Loucy (cell line): ENCODE measurements around the gene AJM1.
"Not testable (repeated sequence)": the region's sequence is repeated elsewhere in the genome, so short reads cannot be mapped to it uniquely, and the experiment has no call there.

ENCODE experiments used
- H2AFZ ChIP-seq: fragments of 200-600 bp; sonication (generic); 2 replicates; pipeline ENCODE4 v1.6.0; 2016; ENCODE audit warnings: antibody characterized with exemption, mild to moderate bottlenecking, low read length, moderate library complexity
- H3F3A ChIP-seq: fragments of 200-600 bp; 2 replicates; pipeline ENCODE4 v1.6.0; 2016; ENCODE audit warnings: antibody characterized with exemption, low read depth, mild to moderate bottlenecking
- H3K27me3 ChIP-seq: fragments of 200-600 bp; sonication (generic); 2 replicates; pipeline ENCODE4 v1.6.1; 2014; ENCODE audit warnings: low read length, mild to moderate bottlenecking; ENCODE audit not compliant: insufficient read depth, poor library complexity, severe bottlenecking
- H3K36me3 ChIP-seq: fragments of 200-600 bp; sonication (generic); 2 replicates; pipeline ENCODE4 v1.6.1; 2016; ENCODE audit warnings: low read length; ENCODE audit not compliant: insufficient read depth
- H3K4me1 ChIP-seq: fragments of 200-600 bp; sonication (generic); 2 replicates; pipeline ENCODE4 v1.5.1; 2014; ENCODE audit warnings: low read length, mild to moderate bottlenecking; ENCODE audit not compliant: insufficient read depth, poor library complexity, severe bottlenecking
- H3K4me2 ChIP-seq: fragments of 200-600 bp; sonication (generic); 2 replicates; pipeline ENCODE4 v1.6.0; 2014; ENCODE audit warnings: antibody characterized with exemption, low read length, low read depth, mild to moderate bottlenecking; ENCODE audit not compliant: poor library complexity, severe bottlenecking
- H3K4me3 ChIP-seq: fragments of 200-600 bp; sonication (generic); 2 replicates; pipeline ENCODE4 v1.5.1; 2014; ENCODE audit warnings: low read length, mild to moderate bottlenecking, mixed read lengths; ENCODE audit not compliant: poor library complexity, severe bottlenecking
- H3K79me2 ChIP-seq: fragments of 200-600 bp; sonication (generic); 2 replicates; pipeline ENCODE4 v1.6.1; 2014; ENCODE audit warnings: low read length; ENCODE audit not compliant: insufficient read depth
- H3K9ac ChIP-seq: fragments of 200-600 bp; sonication (generic); 2 replicates; pipeline ENCODE4 v1.6.0; 2014; ENCODE audit warnings: mild to moderate bottlenecking, low read depth, low read length, moderate library complexity; ENCODE audit not compliant: poor library complexity, severe bottlenecking
- H3K9me2 ChIP-seq: fragments of 200-600 bp; sonication (generic); replicated peaks from 2 replicates; pipeline ENCODE4 v1.6.1; 2016; ENCODE audit warnings: low read depth, low read length, mixed read lengths
- H3K9me3 ChIP-seq: fragments of 200-600 bp; sonication (generic); 2 replicates; pipeline ENCODE4 v1.6.1; 2014; ENCODE audit warnings: mild to moderate bottlenecking, antibody characterized with exemption, low read length, low read depth; ENCODE audit not compliant: insufficient read depth
- H4K20me1 ChIP-seq: fragments of 200-600 bp; sonication (generic); 2 replicates; pipeline ENCODE4 v1.6.0; 2014; ENCODE audit warnings: antibody characterized with exemption, low read length, mild to moderate bottlenecking; ENCODE audit not compliant: insufficient read depth, poor library complexity, severe bottlenecking
- EZH2phosphoT487 ChIP-seq: fragments of 200-600 bp; IDR thresholded peaks from 2 replicates; pipeline ENCODE4 v1.6.1; 2018; ENCODE audit warnings: antibody characterized with exemption, mild to moderate bottlenecking, moderate library complexity, borderline replicate concordance
- TF ChIP-seq, protein P1 (sequence below): fragments of 200-600 bp; sonication (generic); conservative IDR thresholded peaks from 2 replicates; pipeline ENCODE4 v1.5.1; 2014; ENCODE audit warnings: mild to moderate bottlenecking, antibody characterized with exemption, low read length

AJM1 gene

DNA sequence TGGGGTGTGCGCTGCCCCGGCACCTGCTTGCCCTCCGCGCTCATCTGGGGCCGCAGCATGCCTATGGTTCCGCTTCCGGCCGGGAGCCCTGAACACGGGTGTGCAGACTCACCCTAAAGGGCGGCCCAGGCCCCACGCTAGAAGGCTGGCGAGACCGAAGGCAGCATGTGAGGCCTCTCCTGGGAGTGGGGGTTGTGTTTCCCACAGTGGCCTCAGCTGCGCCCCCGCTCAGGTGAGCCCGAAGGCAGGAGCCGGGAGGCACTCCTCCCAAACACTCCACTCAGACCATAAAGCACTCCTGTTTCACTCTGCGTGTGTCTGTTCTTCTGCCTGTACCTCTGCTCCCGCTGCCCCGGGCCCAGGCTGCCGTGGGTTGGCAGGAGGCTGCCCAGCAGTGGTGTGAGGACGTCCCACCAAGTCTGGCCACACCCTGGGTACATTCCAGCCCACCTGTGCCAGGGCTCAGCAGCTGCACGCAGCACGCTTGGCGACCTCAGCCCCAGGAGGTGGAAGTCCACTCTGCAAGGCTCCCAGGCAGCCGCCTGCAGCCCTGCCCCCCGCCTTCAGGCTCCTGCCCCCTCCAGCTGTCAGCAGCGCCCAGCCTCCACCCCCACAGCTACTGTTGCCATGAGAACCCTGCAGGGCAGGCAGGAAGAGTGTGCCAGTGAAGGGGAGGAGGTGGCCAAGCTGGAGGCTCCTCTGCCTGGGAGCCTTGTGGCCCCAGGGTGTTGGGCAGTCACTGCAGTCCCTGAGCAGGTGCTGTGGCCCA, 1.2 kb upstream of the AJM1 start:
- Histone ChIP-seq H3K9me2 (no peaks in the 10 kb centered on the region), H3K27me3 (no peaks in the 10 kb centered on the region), H3K9me3 (no peaks in the 10 kb centered on the region), H3K4me2 (no peak overlapping the region), H3K4me3 (no peak overlapping the region), H3K36me3 (no peaks in the 10 kb centered on the region), H3K9ac (no peak overlapping the region), H4K20me1 (peaks cover 4% of the 10 kb centered on the region), H3F3A (no peaks in the 10 kb centered on the region), H3K4me1 (peaks cover 8% of the 10 kb centered on the region), H2AFZ (no peak overlapping the region), H3K79me2 (no peaks in the 10 kb centered on the region)
- no peak for TF ChIP-seq EZH2phosphoT487
- TF ChIP-seq, protein P1, sequence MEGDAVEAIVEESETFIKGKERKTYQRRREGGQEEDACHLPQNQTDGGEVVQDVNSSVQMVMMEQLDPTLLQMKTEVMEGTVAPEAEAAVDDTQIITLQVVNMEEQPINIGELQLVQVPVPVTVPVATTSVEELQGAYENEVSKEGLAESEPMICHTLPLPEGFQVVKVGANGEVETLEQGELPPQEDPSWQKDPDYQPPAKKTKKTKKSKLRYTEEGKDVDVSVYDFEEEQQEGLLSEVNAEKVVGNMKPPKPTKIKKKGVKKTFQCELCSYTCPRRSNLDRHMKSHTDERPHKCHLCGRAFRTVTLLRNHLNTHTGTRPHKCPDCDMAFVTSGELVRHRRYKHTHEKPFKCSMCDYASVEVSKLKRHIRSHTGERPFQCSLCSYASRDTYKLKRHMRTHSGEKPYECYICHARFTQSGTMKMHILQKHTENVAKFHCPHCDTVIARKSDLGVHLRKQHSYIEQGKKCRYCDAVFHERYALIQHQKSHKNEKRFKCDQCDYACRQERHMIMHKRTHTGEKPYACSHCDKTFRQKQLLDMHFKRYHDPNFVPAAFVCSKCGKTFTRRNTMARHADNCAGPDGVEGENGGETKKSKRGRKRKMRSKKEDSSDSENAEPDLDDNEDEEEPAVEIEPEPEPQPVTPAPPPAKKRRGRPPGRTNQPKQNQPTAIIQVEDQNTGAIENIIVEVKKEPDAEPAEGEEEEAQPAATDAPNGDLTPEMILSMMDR = no peak

DNA sequence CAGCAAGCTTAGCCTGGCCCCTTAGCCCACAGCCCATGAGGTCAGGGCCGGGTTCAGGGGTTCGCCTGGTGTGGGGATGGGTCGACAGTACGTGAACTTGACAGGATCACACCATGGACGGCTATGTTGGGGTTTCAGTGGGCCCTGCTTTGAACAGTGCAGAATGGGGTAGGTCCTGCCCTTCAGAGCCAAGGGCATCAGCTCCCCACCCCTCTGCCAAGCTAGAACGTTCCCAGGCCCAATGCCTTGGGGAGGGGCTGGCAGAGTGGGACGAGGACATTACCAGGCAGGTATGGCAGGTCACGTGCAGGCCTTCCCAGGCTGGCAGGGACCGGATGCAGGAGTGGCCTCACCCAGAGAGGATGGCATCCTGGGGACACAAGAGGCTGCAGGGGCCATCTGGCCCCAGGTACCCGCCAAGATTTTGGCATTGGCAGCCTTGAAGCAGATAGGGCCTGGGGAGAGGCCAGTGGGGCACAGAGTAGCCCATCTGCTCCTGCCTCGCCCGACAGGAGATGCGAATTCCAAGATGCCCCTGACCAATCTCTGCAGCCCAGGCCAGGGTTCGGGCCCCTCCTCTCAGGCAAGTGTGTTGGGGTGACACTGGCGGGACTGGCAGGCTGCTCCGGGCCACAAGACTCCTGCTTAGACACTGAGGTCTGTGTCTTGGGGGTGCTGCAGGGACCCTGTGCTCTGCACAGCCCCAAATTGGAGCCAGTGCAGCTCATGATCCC, 465 bp upstream of the AJM1 start:
- not testable (repeated sequence) for H3K4me1 ChIP-seq, H2AFZ ChIP-seq, H3K9me3 ChIP-seq, H3K79me2 ChIP-seq, H3K9me2 ChIP-seq, H3K27me3 ChIP-seq, H4K20me1 ChIP-seq, H3K9ac ChIP-seq, H3K36me3 ChIP-seq, H3F3A ChIP-seq
- H3K4me2 ChIP-seq = peak overlapping the region; percentile 82
- H3K4me3 ChIP-seq = peak overlapping the region; percentile 76

DNA sequence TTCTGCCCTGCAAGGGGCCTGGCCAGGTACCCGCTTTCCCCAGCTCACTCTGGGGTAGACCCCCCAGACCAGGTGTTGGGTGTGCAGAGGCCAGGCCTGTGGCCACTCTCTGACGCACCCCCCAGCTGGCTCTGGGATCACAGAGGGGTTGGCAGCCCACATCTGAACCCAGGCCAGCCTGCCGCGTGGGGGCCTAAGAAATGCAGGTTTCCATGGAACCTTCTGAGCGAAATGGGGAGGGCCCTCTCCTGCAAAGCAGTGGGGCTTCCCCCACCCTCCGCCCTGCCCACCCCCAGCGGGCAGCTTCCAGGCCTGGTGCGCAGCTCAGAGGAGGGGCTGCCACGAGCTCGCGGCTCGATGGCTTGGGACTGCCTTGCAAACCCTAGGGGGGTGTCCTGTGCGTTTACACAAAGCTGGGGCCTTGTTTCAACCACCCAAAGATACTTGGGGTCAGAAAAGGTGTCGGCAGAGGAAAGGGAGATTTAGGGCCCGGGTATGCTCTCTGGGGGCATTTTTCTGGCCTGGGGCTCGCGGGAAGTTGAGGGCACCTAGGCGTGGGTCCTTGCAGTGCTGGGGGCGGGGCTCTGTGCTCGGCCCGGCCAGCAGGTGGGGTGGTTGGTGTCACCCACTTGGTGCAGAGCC, 1.0 kb downstream of the AJM1 start:
- H3K9ac ChIP-seq, H3K27me3 ChIP-seq, H3K79me2 ChIP-seq, H2AFZ ChIP-seq, H3K9me3 ChIP-seq, H3K36me3 ChIP-seq, H4K20me1 ChIP-seq, H3F3A ChIP-seq, H3K9me2 ChIP-seq, H3K4me3 ChIP-seq: not testable (repeated sequence)
- peak overlapping the region; percentile 37 for H3K4me2 ChIP-seq
- H3K4me1 ChIP-seq = peaks cover 11% of the 10 kb centered on the region

DNA sequence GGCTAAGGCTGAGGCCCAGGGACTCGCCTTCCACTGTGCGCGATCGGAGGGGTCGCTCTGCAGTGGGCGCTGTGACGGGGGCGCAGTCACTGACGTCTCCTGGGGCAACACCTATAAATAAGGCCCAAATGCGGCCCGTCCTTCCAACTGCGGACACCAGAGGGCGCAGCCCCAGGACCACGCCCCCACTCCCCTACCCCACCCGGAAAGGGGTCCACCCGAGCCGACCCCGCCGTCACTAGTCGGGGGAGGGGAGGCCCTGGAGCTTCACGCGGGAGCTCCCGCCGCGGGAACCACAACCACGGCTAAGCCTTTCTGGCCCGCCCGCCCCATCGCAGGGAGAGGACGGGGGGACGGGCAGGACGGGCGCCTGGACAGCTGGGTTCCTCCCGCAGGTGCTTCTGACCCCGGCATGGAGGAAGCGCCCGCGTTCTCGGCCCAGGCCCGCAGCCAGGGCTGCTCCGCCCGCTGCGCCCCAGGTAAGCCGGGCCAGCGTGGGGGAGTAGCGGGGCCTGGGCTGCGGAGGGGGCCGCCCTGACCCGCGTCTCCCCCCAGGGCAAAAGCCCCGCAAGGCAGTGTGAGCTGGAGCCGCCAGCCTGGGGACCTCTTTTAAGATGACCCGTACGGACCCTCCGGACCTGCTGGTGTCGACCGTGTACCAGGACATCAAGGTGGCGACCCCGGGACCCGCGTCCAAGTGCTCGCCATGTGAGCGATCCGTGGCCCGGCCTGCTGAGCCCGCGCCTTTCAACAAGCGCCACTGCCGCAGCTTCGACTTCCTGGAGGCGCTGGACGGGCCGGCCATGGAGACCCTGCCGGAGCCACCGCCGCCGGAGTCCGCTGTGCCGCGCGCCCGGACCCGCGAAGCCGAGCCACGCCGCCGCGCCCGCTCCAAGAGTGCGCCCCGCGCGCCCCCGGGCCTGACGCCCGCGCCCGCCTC, 1.8 kb downstream of the AJM1 start:
- H3K4me2 ChIP-seq = peak overlapping the region; percentile 37

More for the DNA sequence above, 1.8 kb downstream of the AJM1 start:
- H3K9me3 ChIP-seq, H3K27me3 ChIP-seq, H4K20me1 ChIP-seq, H3F3A ChIP-seq, H3K79me2 ChIP-seq, H3K4me3 ChIP-seq, H3K9ac ChIP-seq, H3K36me3 ChIP-seq, H2AFZ ChIP-seq, H3K9me2 ChIP-seq: not testable (repeated sequence)
- peaks cover 11% of the 10 kb centered on the region for H3K4me1 ChIP-seq
- TF ChIP-seq, protein P1 = peak; percentile 54
